HepG2 (cell line): ENCODE data around the gene PPIB. TPM values are rescaled to one million over a fixed set of nuclear protein-coding genes. Genes with fewer than 3 reads are reported as not detected.

ENCODE experiments used
- AFF4 ChIP-seq: sonication (generic); formaldehyde crosslinking; IDR thresholded peaks from 2 replicates; pipeline ENCODE4 v1.4.0; 2020; ENCODE audit warnings: missing genetic modification reagents
- AGO2 ChIP-seq: fragments of 200-400 bp; formaldehyde crosslinking; optimal IDR thresholded peaks from 2 replicates; pipeline ENCODE3; 2017; ENCODE audit warnings: mild to moderate bottlenecking, low read depth, low read length, moderate library complexity
- BCL6 ChIP-seq: IDR thresholded peaks from 2 replicates; pipeline ENCODE4 v1.6.1; 2016; ENCODE audit warnings: missing genetic modification reagents, missing compliant biosample characterization
- CREBL2 ChIP-seq: sonication (generic); formaldehyde crosslinking; IDR thresholded peaks from 2 replicates; pipeline ENCODE4 v1.8.1; 2023; ENCODE audit warnings: missing genetic modification reagents, mild to moderate bottlenecking, borderline replicate concordance
- ELF3 ChIP-seq: IDR thresholded peaks from 2 replicates; pipeline ENCODE4 v1.6.1; 2016; ENCODE audit warnings: missing genetic modification reagents, missing compliant biosample characterization
- EZH2 ChIP-seq: conservative IDR thresholded peaks from 2 replicates; pipeline ENCODE4 v1.6.1; 2012; ENCODE audit warnings: mild to moderate bottlenecking, low read depth, low read length, moderate library complexity
- FOXK2 ChIP-seq: fragments of 450-650 bp; IDR thresholded peaks from 2 replicates; pipeline ENCODE4 v1.6.1; 2016
- GATAD1 ChIP-seq: IDR thresholded peaks from 2 replicates; pipeline ENCODE4 v1.6.1; 2016; ENCODE audit warnings: missing genetic modification reagents, missing compliant biosample characterization
- JUN ChIP-seq: sonication (generic); formaldehyde crosslinking; IDR thresholded peaks from 2 replicates; pipeline ENCODE4 v1.4.0; 2020; ENCODE audit warnings: mild to moderate bottlenecking, missing genetic modification reagents
- MAFG ChIP-seq: sonication (generic); formaldehyde crosslinking; IDR thresholded peaks from 2 replicates; pipeline ENCODE4 v1.5.1; 2020; ENCODE audit warnings: mild to moderate bottlenecking, missing genetic modification reagents
- MEIS1 ChIP-seq: sonication (generic); formaldehyde crosslinking; IDR thresholded peaks from 2 replicates; pipeline ENCODE4 v1.9.0; 2021; ENCODE audit warnings: mild to moderate bottlenecking, missing genetic modification reagents, moderate library complexity, borderline replicate concordance
- MLLT10 ChIP-seq: sonication (generic); formaldehyde crosslinking; IDR thresholded peaks from 2 replicates; pipeline ENCODE4 v1.4.0; 2020; ENCODE audit warnings: missing genetic modification reagents
- NFIC ChIP-seq: IDR thresholded peaks from 2 replicates; pipeline ENCODE4 v1.6.1; 2012; ENCODE audit warnings: mild to moderate bottlenecking, low read length, inconsistent platforms
- NR2F6 ChIP-seq, 2 experiments: IDR thresholded peaks; 2 replicates each; pipeline ENCODE4 v1.6.1; 2016; ENCODE audit warnings: antibody characterized with exemption in 1 of 2, mild to moderate bottlenecking in 1 of 2
- NRL ChIP-seq: sonication (generic); formaldehyde crosslinking; IDR thresholded peaks from 2 replicates; pipeline ENCODE4 v1.5.0; 2020; ENCODE audit warnings: missing genetic modification reagents, mild to moderate bottlenecking, moderate library complexity, borderline replicate concordance
- SOX5 ChIP-seq: IDR thresholded peaks from 2 replicates; pipeline ENCODE4 v1.6.1; 2016; ENCODE audit warnings: borderline replicate concordance
- ZNF264 ChIP-seq: sonication (generic); formaldehyde crosslinking; IDR thresholded peaks from 2 replicates; pipeline ENCODE4 v1.4.0; 2020; ENCODE audit warnings: missing genetic modification reagents
- ZNF414 ChIP-seq: sonication (generic); formaldehyde crosslinking; IDR thresholded peaks from 2 replicates; pipeline ENCODE4 v1.5.0; 2020; ENCODE audit warnings: missing genetic modification reagents
- ZNF646 ChIP-seq: sonication (generic); formaldehyde crosslinking; IDR thresholded peaks from 2 replicates; pipeline ENCODE4 v1.9.0; 2021; ENCODE audit warnings: mild to moderate bottlenecking, missing genetic modification reagents
- ZNF766 ChIP-seq: sonication (generic); formaldehyde crosslinking; IDR thresholded peaks from 2 replicates; pipeline ENCODE4 v1.5.0; 2020; ENCODE audit warnings: missing genetic modification reagents, borderline replicate concordance
- polyA plus RNA-seq, 8 experiments: library from polyadenylated mRNA; depleted of rRNA in 3 of 8; stranded (reverse) in 7 of 8; unstranded in 1 of 8; fragments of >200 nt; fragmentation: Illumina TruSeq in 4 of 8; extraction: Trizol in 4 of 8; gene quantifications; 2 replicates each; pipeline versions ENCODE4 v1.2.1 to v1.2.3, GENCODE V29; 2011 to 2016; ENCODE audit warnings: low read depth in 4 of 8, missing spikeins in 1 of 8, mixed read lengths in 1 of 8; ENCODE audit not compliant: insufficient read depth in 1 of 8
- total RNA-seq, 5 experiments: library from RNA; depleted of rRNA; stranded (reverse); fragments of >200 nt; fragmentation: Illumina TruSeq; extraction: Trizol; gene quantifications; 2 replicates each; pipeline ENCODE4 v1.2.3, GENCODE V29; 2016; ENCODE audit warnings: low read depth in 1 of 5

PPIB gene
- total and polyA plus RNA-seq, 2 of the 13 experiments (the other 11 are each of a cell fraction or from before 2014, with no cell fraction given): 780 to 882 TPM

GRCh38 chr15:64112073-64112772 lies 50.6 kb downstream of the PPIB start (continued):
- TF ChIP-seq ZNF646 (CRISPR knock-in tag) (no peak), BCL6 (CRISPR knock-in tag) (peak; percentile 73; the same call in 1 of the 2 replicates), NRL (CRISPR knock-in tag) (no peak), CREBL2 (no peak), MEIS1 (CRISPR knock-in tag) (no peak), FOXK2 (no peak), MAFG (CRISPR knock-in tag) (peak; percentile 91), AFF4 (CRISPR knock-in tag) (no peak), NFIC (no peak), ZNF414 (CRISPR knock-in tag) (no peak), ZNF264 (CRISPR knock-in tag) (no peak), AGO2 (no peak), ZNF766 (CRISPR knock-in tag) (no peak), ELF3 (no peak), MLLT10 (CRISPR knock-in tag) (no peak), SOX5 (CRISPR knock-in tag) (peak; percentile 61; the same call in 1 of the 2 replicates), JUN (CRISPR knock-in tag) (no peak), NR2F6 (IDR thresholded peaks at IDR 0.05) (peak; percentile 26; the same call in 1 of the 2 replicates), NR2F6 (CRISPR knock-in tag; IDR thresholded peaks at IDR 0.05) (no peak; the same call in 1 of the 2 replicates), GATAD1 (CRISPR knock-in tag) (no peak), EZH2 (no peak)
